SK-N-SH (cell line): ENCODE data around the gene TMUB1. TPM values are rescaled to one million over a fixed set of nuclear protein-coding genes. Genes with fewer than 3 reads are reported as not detected.

Source experiments
- CTCF ChIA-PET: fragments of 300-600, 350-600 bp; formaldehyde crosslinking; extraction: SDS; loops from one replicate; lab custom pipeline; 2021; lab: Yijun Ruan, JAX
- POLR2A ChIA-PET: fragments of 350-600 bp; sonication (Branson Sonifier 250); formaldehyde crosslinking; extraction: SDS; loops from one replicate; lab custom pipeline; 2020; ENCODE audit warnings: antibody characterized with exemption, inconsistent platforms; lab: Yijun Ruan, JAX
- DNase-seq: peaks from one replicate; pipeline ENCODE4 v3.0.0; 2012
- H2AFZ ChIP-seq: fragments of 200-600 bp; sonication (generic); 2 replicates; pipeline ENCODE4 v1.8.1; 2016; ENCODE audit warnings: antibody characterized with exemption, mild to moderate bottlenecking, low read depth
- H3F3A ChIP-seq: fragments of 200-600 bp; sonication (generic); replicated peaks from 2 replicates; pipeline ENCODE3; 2016; ENCODE audit warnings: antibody characterized with exemption, mild to moderate bottlenecking; ENCODE audit not compliant: insufficient read depth
- H3K27ac ChIP-seq, 2 experiments: fragments of 200-500 bp in 1 of 2; fragments of 200-600 bp in 1 of 2; sonication (Bioruptor generic) in 1 of 2; sonication (generic), shearing (Covaris generic) in 1 of 2; 2 replicates each; pipeline versions ENCODE4 v1.5.1 to v1.6.1; 2014 to 2016; ENCODE audit warnings: low read depth in 2 of 2, inconsistent platforms in 1 of 2, low read length in 1 of 2, mild to moderate bottlenecking in 1 of 2, mixed read lengths in 1 of 2
- H3K27me3 ChIP-seq: fragments of 200-600 bp; sonication (generic), shearing (Covaris generic); 2 replicates; pipeline ENCODE4 v1.6.1; 2016; ENCODE audit warnings: mixed run types; ENCODE audit not compliant: insufficient read depth
- H3K36me3 ChIP-seq, 2 experiments: fragments of 200-500 bp in 1 of 2; fragments of 200-600 bp in 1 of 2; sonication (Bioruptor generic) in 1 of 2; sonication (generic) in 1 of 2; replicated peaks in 1 of 2; 2 replicates each; pipeline versions ENCODE3 to v1.5.1; 2014 to 2016; ENCODE audit warnings: low read length in 1 of 2, mild to moderate bottlenecking in 1 of 2; ENCODE audit not compliant: insufficient read depth in 2 of 2, control insufficient read depth in 1 of 2
- H3K4me1 ChIP-seq, 2 experiments: fragments of 200-500 bp in 1 of 2; fragments of 200-600 bp in 1 of 2; sonication (Bioruptor generic) in 1 of 2; sonication (generic), shearing (Covaris generic) in 1 of 2; 2 replicates each; pipeline versions ENCODE4 v1.5.1 to v1.6.1; 2014 to 2016; ENCODE audit warnings: low read depth in 1 of 2, low read length in 1 of 2, mixed run types in 1 of 2; ENCODE audit not compliant: insufficient read depth in 2 of 2, control insufficient read depth in 1 of 2
- H3K4me2 ChIP-seq: fragments of 200-600 bp; sonication (generic), shearing (Covaris generic); 2 replicates; pipeline ENCODE4 v1.6.1; 2017; ENCODE audit warnings: mixed run types
- H3K4me3 ChIP-seq, 2 experiments: fragments of 200-500 bp in 1 of 2; fragments of 200-600 bp in 1 of 2; sonication (Bioruptor generic) in 1 of 2; sonication (generic), shearing (Covaris generic) in 1 of 2; 2 replicates each; pipeline versions ENCODE4 v1.5.1 to v1.8.1; 2014 to 2016; ENCODE audit warnings: low read depth in 2 of 2, inconsistent platforms in 1 of 2, low read length in 1 of 2, mild to moderate bottlenecking in 1 of 2, mixed read lengths in 1 of 2, moderate library complexity in 1 of 2
- H3K79me2 ChIP-seq: fragments of 200-600 bp; sonication (generic); 2 replicates; pipeline ENCODE4 v1.8.1; 2017; ENCODE audit warnings: mild to moderate bottlenecking; ENCODE audit not compliant: insufficient read depth
- H3K9ac ChIP-seq: fragments of 200-600 bp; sonication (generic); 2 replicates; pipeline ENCODE4 v1.6.1; 2017; ENCODE audit warnings: mixed run types
- H3K9me2 ChIP-seq: fragments of 200-600 bp; sonication (generic); 2 replicates; pipeline ENCODE4 v1.6.1; 2017; ENCODE audit warnings: mixed run types
- H3K9me3 ChIP-seq: fragments of 200-600 bp; sonication (generic); 2 replicates; pipeline ENCODE4 v1.6.1; 2017; ENCODE audit warnings: mixed run types, mild to moderate bottlenecking, moderate library complexity
- H4K20me1 ChIP-seq: fragments of 200-600 bp; sonication (generic); 2 replicates; pipeline ENCODE4 v1.6.1; 2017; ENCODE audit warnings: mild to moderate bottlenecking, mixed run types; ENCODE audit not compliant: insufficient read depth
- CHD2 ChIP-seq: fragments of 150-350 bp; IDR thresholded peaks from 2 replicates; pipeline ENCODE4 v1.6.1; 2018; ENCODE audit warnings: low read length; ENCODE audit not compliant: partially characterized antibody
- CTCF ChIP-seq: fragments of 200-600 bp; sonication (generic); IDR thresholded peaks from 2 replicates; pipeline ENCODE4 v1.6.1; 2017; ENCODE audit warnings: antibody characterized with exemption, mild to moderate bottlenecking, moderate library complexity
- EP300 ChIP-seq, 2 experiments: IDR thresholded peaks; 2 replicates each; pipeline versions ENCODE4 v1.4.0 to v1.6.1; 2012; ENCODE audit warnings: borderline replicate concordance in 1 of 2, low read depth in 1 of 2, low read length in 1 of 2
- FOXJ3 ChIP-seq: sonication (generic); formaldehyde crosslinking; IDR thresholded peaks from 2 replicates; pipeline ENCODE4 v1.5.1; 2020; ENCODE audit warnings: mild to moderate bottlenecking, missing genetic modification reagents
- GABPA ChIP-seq: IDR thresholded peaks from 2 replicates; pipeline ENCODE4 v1.4.0; 2012; ENCODE audit warnings: low read depth, mild to moderate bottlenecking
- NRF1 ChIP-seq: IDR thresholded peaks from 2 replicates; pipeline ENCODE4 v1.6.1; 2012; ENCODE audit warnings: low read depth, mild to moderate bottlenecking, low read length
- PBX3 ChIP-seq: IDR thresholded peaks from 2 replicates; pipeline ENCODE4; 2012
- POLR2AphosphoS5 ChIP-seq: IDR thresholded peaks from 2 replicates; pipeline ENCODE4 v1.6.1; 2012; ENCODE audit warnings: low read depth, low read length
- RAD21 ChIP-seq: IDR thresholded peaks from 2 replicates; pipeline ENCODE4 v1.6.1; 2012; ENCODE audit warnings: mild to moderate bottlenecking, low read length
- SIN3A ChIP-seq: IDR thresholded peaks from 2 replicates; pipeline ENCODE4 v1.6.1; 2012; ENCODE audit warnings: low read depth, mild to moderate bottlenecking, low read length, moderate library complexity, borderline replicate concordance
- TAF1 ChIP-seq: IDR thresholded peaks from 2 replicates; pipeline ENCODE4 v1.6.1; 2012; ENCODE audit warnings: low read depth, mild to moderate bottlenecking, low read length, moderate library complexity, borderline replicate concordance
- TEAD4 ChIP-seq: IDR thresholded peaks from 2 replicates; pipeline ENCODE4 v1.4.0; 2012; ENCODE audit warnings: mild to moderate bottlenecking, borderline replicate concordance; ENCODE audit not compliant: insufficient read depth
- YY1 ChIP-seq: IDR thresholded peaks from 2 replicates; pipeline ENCODE4 v1.4.0; 2012; ENCODE audit warnings: low read depth, mild to moderate bottlenecking
- WGBS: methylation state at CpG from one replicate; pipeline ENCODE4 v1.1.6; 2017; ENCODE audit warnings: low lambda C conversion rate; 5-methylcytosine and 5-hydroxymethylcytosine counted together
- polyA plus RNA-seq, 3 experiments: library from polyadenylated mRNA; depleted of rRNA; stranded (reverse); fragments of >200 nt; gene quantifications; 2 replicates each; pipeline ENCODE4 v1.2.3, GENCODE V29; 2012

The TMUB1 gene
- polyA plus RNA-seq, 1 of the 3 experiments (the other 2 are of a cell fraction): 60.6 TPM

- ChIA-PET CTCF (interaction anchor here (0.6 to 12.2 kb wide), 27 partner anchors 10 to 161 kb away, joined by 3 to 126 read pairs (median 4); partner anchors contain the start of genes ABCB8, ASIC3, FASTK and TMUB1), POLR2A (interaction anchor here (0.7 to 2.3 kb wide), 6 partner anchors 12 to 89 kb away, joined by 3 to 11 read pairs (median 4); partner anchors contain the start of genes ABCB8 and ASIC3)
- WGBS: under 1% methylated on average over 48 of the region's 75 CpGs
These were observed 23.8 kb downstream of the TMUB1 start, which contains the start of gene SLC4A2 for GRCh38 chr7:151059367-151060112. Gene SLC4A2, plus strand, starts transcription at chr7:151059589. Its CDS starts 2,399 bp downstream, at chr7:151061988.

More at GRCh38 chr7:151059367-151060112, 23.8 kb downstream of the TMUB1 start, which contains the start of gene SLC4A2:
- Histone ChIP-seq H3K79me2 (peaks cover 69% of the 10 kb centered on the region), H3K9me3 (no peaks in the 10 kb centered on the region), H3K36me3 (peaks cover 20 to 31% of the 10 kb centered on the region in 2 experiments), H3K9me2 (no peaks in the 10 kb centered on the region), H2AFZ (peak within 1 kb of the TSS; percentile 83), H3K4me2 (peak within 1 kb of the TSS; percentile 85), H4K20me1 (peaks cover 36% of the 10 kb centered on the region), H3K9ac (peak within 1 kb of the TSS; percentile 84), H3F3A (no peaks in the 10 kb centered on the region), H3K4me3 (peak within 1 kb of the TSS; percentile 66 to 99), H3K4me1 (peaks cover 28 to 50% of the 10 kb centered on the region in 2 experiments), H3K27me3 (no peaks in the 10 kb centered on the region), H3K27ac (peak within 1 kb of the TSS; percentile 95 to 99)
- peak; percentile 98 for DNase-seq
- peak; percentile 67 for TF ChIP-seq CTCF
- 0 out of 2 replicates have a peak, but pooled peaks have one; percentile 9 for TF ChIP-seq YY1
- TF ChIP-seq NRF1: peak; percentile 50
- TF ChIP-seq PBX3: no peak
- TF ChIP-seq SIN3A: peak; percentile 26; the same call in 1 of the 2 replicates
- TF ChIP-seq TAF1: peak; percentile 27
- TF ChIP-seq FOXJ3: no peak
- TF ChIP-seq RAD21: no peak
- 0 out of 2 replicates have a peak, but pooled peaks have one; percentile 5 for TF ChIP-seq GABPA
- TF ChIP-seq POLR2AphosphoS5: peak; percentile 44
- TF ChIP-seq EP300 (IDR thresholded peaks at IDR 0.05; ENCODE audit: borderline replicate concordance in 1 of 2, low read depth in 1 of 2, low read length in 1 of 2): no peak; a peak in 1 of 4 replicates
- 0 out of 2 replicates have a peak, but pooled peaks have one; percentile 13 for TF ChIP-seq TEAD4
- peak; percentile 16 for TF ChIP-seq CHD2
